Epithelial cell of proximal tubule (primary cell): Measurements from ENCODE around the gene RUFY4. TPM values are rescaled to one million over a fixed set of nuclear protein-coding genes. Genes with fewer than 3 reads are reported as not detected.
"Not testable (repeated sequence)": the region's sequence is repeated elsewhere in the genome, so short reads cannot be mapped to it uniquely, and the experiment has no call there.

ENCODE experiments used
- DNase-seq: peaks from one replicate; pipeline ENCODE4 v3.0.0-alpha.2; 2011; ENCODE audit warnings: low read depth
- H3K4me3 ChIP-seq: 2 replicates; pipeline ENCODE4 v1.5.1; 2011; ENCODE audit warnings: low read depth, mild to moderate bottlenecking, low read length
- total RNA-seq: library from RNA; depleted of rRNA; stranded (reverse); fragments of >200 nt; gene quantifications from 2 replicates; pipeline ENCODE4 v1.2.3, GENCODE V29; 2015
- TF ChIP-seq, protein P1 (sequence below): conservative IDR thresholded peaks from 2 replicates; pipeline ENCODE4 v1.5.1; 2012; ENCODE audit warnings: low read depth, mild to moderate bottlenecking, low read length

RUFY4 gene
- total RNA-seq, 1 donor from 2014 or later = not detected

DNA sequence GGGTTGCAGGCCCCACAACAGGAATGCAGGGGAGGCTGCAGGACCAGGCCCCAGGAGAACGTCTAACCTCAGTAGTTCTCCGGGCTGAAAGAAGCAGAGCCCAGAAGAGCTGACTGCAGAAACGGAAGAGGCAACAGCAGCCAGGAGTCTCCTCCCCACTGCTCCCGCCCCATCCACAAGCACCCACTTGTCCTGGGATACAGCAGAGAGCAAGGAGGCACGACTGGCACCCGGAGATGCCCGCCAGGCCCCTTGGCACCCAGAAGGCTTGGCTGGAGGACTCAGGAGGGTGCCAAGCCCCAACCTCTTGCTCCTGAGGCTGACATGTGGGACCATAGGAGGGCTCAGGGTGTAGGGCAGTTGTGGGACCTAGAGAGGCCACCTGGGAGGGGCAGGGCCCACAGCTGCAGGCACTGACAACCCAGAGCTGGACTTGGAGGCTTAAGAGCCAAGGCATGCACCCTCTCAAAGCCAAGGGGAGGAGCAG, 37.2 kb upstream of the RUFY4 start:
- TF ChIP-seq, protein P1, sequence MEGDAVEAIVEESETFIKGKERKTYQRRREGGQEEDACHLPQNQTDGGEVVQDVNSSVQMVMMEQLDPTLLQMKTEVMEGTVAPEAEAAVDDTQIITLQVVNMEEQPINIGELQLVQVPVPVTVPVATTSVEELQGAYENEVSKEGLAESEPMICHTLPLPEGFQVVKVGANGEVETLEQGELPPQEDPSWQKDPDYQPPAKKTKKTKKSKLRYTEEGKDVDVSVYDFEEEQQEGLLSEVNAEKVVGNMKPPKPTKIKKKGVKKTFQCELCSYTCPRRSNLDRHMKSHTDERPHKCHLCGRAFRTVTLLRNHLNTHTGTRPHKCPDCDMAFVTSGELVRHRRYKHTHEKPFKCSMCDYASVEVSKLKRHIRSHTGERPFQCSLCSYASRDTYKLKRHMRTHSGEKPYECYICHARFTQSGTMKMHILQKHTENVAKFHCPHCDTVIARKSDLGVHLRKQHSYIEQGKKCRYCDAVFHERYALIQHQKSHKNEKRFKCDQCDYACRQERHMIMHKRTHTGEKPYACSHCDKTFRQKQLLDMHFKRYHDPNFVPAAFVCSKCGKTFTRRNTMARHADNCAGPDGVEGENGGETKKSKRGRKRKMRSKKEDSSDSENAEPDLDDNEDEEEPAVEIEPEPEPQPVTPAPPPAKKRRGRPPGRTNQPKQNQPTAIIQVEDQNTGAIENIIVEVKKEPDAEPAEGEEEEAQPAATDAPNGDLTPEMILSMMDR = no peak
- no peak overlapping the region for H3K4me3 ChIP-seq
- DNase-seq = no peak

DNA sequence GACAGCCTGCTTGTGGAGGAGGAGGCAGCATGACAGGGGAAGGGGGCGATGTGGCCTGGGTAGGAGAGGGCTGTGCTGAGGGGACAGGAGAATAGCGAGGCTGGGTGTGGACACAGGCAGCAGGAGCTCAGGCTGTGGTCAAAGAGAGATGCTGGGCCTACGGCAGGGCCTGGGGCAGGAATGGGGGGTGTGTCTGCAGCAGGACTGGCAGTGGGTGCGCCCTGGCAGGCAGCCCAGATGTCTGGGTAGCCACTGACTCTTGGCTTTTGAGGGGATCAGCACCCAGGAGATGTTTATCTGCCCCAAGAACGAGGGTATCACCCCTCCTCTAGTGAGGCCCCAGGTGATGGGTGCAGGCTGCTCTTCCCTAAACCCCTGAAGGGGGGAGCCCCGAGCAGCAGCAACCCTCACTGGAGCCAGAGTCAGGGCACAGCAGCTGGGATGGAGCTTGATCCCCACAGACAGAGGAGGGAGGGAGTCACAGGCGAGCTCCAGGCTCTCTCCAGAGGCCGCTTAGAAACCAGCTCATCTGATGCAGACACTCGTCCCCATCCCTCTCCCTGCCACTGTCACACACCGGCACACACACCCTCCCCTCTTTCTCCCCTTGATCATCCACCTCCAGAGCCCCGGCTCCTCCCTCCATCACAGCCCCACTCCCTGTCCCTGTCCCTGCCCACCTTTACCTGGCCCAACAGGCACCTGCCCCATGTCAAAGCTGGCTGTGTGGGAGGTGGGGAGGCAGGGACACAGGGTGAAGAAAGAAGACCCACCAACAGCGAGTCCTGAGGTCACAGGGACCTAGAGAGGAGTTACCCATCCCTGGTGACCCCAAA, 36.5 kb upstream of the RUFY4 start:
- no peak for DNase-seq
- H3K4me3 ChIP-seq = no peak overlapping the region
- TF ChIP-seq, protein P1 = no peak

DNA sequence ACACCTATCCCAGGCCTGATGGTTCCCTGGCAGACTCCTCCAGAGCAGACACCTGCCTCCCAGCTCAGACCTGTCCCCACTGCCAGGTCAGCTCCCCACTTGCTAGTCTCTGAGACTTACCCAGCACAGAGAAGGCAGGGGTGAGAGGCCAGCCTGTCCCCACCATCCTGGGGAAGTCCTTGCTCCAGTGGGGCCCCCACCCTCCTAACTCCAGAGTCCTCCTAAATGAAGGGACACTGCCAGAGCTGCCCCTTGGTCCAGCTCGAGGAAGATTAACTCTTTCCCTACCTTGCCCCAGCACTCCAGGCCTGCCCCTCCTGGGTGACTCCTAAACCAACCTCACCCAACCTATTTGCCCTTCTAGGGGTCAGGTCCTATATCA, 35.9 kb upstream of the RUFY4 start:
- H3K4me3 ChIP-seq = no peak overlapping the region
- TF ChIP-seq, protein P1 = no peak
- DNase-seq = no peak

DNA sequence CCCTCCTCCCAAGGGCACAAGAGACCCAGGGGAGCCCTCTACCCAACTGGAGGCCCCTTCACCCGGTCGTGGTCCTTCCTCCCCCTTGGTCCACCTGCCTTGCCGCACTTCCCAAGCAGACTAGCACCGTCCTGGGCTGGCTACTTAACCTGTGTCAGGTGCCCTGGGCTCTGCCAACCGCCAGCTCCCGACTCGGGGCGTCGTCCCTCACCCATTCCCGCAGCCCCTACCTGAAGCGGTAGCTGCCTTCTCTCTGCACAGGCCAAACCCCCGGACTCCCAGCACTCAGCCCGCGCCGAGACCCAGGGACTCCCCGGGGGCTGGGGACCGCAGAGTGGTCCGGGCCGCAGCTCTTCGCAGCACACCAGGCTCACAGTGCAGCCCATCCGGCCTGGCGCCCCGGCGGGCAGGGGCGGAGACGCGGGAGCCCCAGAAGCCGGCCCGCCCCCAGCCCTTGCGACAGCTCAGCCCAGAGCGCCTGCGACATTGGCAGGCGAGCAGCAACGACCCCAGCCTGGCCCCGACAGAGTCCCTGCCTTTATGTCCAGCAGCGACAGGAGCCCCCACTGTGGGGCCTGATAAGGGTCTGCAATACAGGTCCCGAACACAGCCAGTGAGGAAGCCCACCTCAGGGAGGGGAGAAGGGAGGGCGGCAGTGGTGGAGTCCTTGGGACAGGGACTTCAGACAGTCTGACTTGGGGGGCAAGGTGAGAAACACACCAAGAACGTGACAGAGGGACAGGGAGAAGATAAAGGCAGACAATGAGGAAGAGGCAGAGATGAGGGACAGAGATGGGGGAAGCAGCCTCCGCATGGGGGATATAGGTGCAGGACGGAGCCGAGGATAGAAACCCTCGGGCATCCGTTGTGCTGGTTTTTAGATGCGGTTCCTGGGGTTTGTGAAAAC, 35.2 kb upstream of the RUFY4 start:
- DNase-seq = no peak
- TF ChIP-seq, protein P1 = no peak
- H3K4me3 ChIP-seq = no peak overlapping the region

DNA sequence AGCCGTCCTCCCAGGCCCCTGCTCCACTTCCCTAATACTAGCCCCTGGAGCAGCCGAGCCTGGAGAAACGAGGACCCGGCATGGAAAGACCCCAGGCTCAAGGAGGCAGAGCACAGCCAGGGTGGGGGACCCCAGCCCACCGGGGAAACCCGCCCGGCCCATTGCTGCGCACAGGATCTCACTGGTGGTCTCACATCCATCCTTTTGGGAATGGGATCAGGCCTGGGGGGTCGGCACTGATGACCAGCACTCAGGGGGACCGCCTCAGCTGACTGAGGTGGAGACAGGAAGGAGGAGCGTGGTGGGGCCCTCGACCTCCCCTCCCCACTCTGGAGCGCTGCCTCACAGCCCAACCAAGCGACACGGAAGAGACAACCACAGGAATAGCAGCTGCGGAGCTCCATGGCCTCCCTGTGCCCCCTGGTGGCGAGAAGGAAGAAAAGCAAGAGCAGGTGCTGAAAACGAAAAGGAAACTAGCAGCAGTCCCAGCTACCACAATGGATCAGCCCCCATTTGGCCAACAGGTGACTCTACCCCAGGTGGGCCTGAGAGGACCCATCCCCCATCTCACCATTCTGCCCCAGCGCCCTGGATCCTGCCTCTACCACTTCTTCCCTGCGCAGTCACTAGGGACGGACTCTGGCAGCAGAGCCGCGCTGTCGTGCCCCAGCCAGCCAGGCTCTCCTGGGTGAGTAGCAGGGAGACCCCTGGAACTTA, 34.4 kb upstream of the RUFY4 start:
- not testable (repeated sequence) for H3K4me3 ChIP-seq
- TF ChIP-seq, protein P1 = peak; percentile 66

DNA sequence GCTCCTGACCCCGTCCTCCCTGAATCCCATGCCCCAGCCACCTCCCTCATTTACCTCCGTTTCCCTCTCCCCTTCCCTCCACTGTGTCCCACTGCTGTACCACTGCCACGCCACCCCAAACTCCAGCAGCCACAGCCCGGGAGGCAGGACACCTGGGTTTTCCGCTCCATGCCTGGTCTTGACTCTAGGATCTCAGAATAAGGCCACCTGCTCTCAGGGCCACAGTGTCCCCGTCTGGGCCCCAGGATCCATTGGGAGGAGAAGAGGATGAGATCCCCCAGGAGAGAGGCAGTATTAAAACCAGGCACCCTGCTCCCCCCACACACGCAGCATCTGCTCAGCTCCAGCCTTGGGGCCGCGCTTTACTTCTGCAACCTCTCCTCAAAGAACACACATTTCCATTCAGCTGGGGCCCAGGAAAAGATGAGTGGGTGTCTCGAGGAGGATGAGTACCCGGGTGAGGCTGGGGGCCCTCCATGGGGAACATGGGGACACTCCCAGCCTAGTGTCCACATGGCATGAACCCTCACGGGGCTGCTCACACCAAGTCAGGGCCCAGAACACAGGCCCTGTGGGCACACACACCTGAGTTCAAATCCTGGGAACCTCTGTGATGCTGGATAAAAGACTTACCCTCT, 33.5 kb upstream of the RUFY4 start:
- no peak for DNase-seq
- no peak overlapping the region for H3K4me3 ChIP-seq
- TF ChIP-seq, protein P1 = no peak

More for the DNA sequence above, 34.4 kb upstream of the RUFY4 start:
- not testable (repeated sequence) for DNase-seq
